IMR-90 (cell line): ENCODE measurements around the gene TMEM72. TPM values are rescaled to one million over a fixed set of nuclear protein-coding genes. Genes with fewer than 3 reads are reported as not detected.

Experiments
- ATAC-seq: fragments of 200-7000 bp; cut with Tn5 transposase; 2 replicates; pipeline ENCODE4 v1.9.1; 2020; ENCODE audit warnings: low read depth, mild to moderate bottlenecking, moderate library complexity
- BruUV-seq: library from RNA; stranded (reverse); fragments of 400-500 nt; replicated peaks from 2 replicates; lab custom pipeline; 2021; lab: Mats Ljungman, UMichigan
- CTCF ChIA-PET: fragments of 300-600 bp; formaldehyde crosslinking; extraction: SDS; loops from one replicate; lab custom pipeline; 2021; ENCODE audit warnings: antibody characterized with exemption; lab: Yijun Ruan, JAX
- POLR2A ChIA-PET: fragments of 300-600 bp; sonication (Branson Sonifier 250); formaldehyde crosslinking; loops from one replicate; lab custom pipeline; 2022; ENCODE audit warnings: antibody characterized with exemption; ENCODE audit not compliant: unreplicated experiment; lab: Charles Lee
- DNase-seq: peaks from one replicate; pipeline ENCODE4 v3.0.0; 2013
- H2AFZ ChIP-seq: replicated peaks from 2 replicates; pipeline ENCODE3; 2013; ENCODE audit warnings: low read length, mild to moderate bottlenecking; ENCODE audit not compliant: poor library complexity
- H2AK5ac ChIP-seq: 2 replicates; pipeline ENCODE4 v1.6.1; 2013; ENCODE audit warnings: low read depth, low read length, inconsistent platforms
- H2AK9ac ChIP-seq: replicated peaks from 2 replicates; pipeline ENCODE3; 2013; ENCODE audit warnings: mild to moderate bottlenecking, low read depth, low read length, moderate library complexity; ENCODE audit not compliant: poor library complexity
- H2BK120ac ChIP-seq: 2 replicates; pipeline ENCODE4 v1.6.1; 2013; ENCODE audit warnings: low read depth, low read length, inconsistent platforms
- H2BK15ac ChIP-seq: 3 replicates; pipeline ENCODE4 v1.6.1; 2013; ENCODE audit warnings: low read depth, low read length, inconsistent platforms
- H2BK20ac ChIP-seq: 2 replicates; pipeline ENCODE4 v1.6.1; 2013; ENCODE audit warnings: low read depth, mild to moderate bottlenecking, inconsistent platforms, low read length, moderate library complexity
- H2BK5ac ChIP-seq: 2 replicates; pipeline ENCODE4 v1.6.1; 2013; ENCODE audit warnings: mild to moderate bottlenecking, low read depth, low read length, inconsistent platforms; ENCODE audit not compliant: poor library complexity, severe bottlenecking
- H3K14ac ChIP-seq: replicated peaks from 2 replicates; pipeline ENCODE4 v1.6.1; 2013; ENCODE audit warnings: low read depth, low read length, inconsistent platforms
- H3K18ac ChIP-seq: 2 replicates; pipeline ENCODE4 v1.6.1; 2013; ENCODE audit warnings: low read depth, low read length, control low read depth
- H3K23ac ChIP-seq: 2 replicates; pipeline ENCODE4 v1.6.1; 2013; ENCODE audit warnings: low read depth, low read length, inconsistent platforms
- H3K27ac ChIP-seq: 2 replicates; pipeline ENCODE4 v1.5.1; 2013; ENCODE audit warnings: mild to moderate bottlenecking, control low read depth, low read length; ENCODE audit not compliant: insufficient read depth
- H3K27me3 ChIP-seq: 2 replicates; pipeline ENCODE4 v1.6.1; 2013; ENCODE audit warnings: low read length; ENCODE audit not compliant: control insufficient read depth, insufficient read depth
- H3K36me3 ChIP-seq: 2 replicates; pipeline ENCODE4 v1.6.1; 2013; ENCODE audit warnings: low read length, mixed read lengths; ENCODE audit not compliant: control insufficient read depth, insufficient read depth
- H3K4ac ChIP-seq: 2 replicates; pipeline ENCODE4 v1.6.1; 2013; ENCODE audit warnings: low read depth, low read length, inconsistent platforms
- H3K4me1 ChIP-seq: 2 replicates; pipeline ENCODE4 v1.6.1; 2013; ENCODE audit warnings: low read length, mixed read lengths; ENCODE audit not compliant: control insufficient read depth, insufficient read depth
- H3K4me2 ChIP-seq: 2 replicates; pipeline ENCODE4 v1.6.1; 2013; ENCODE audit warnings: low read depth, mild to moderate bottlenecking, control low read depth, low read length, moderate library complexity
- H3K4me3 ChIP-seq: 2 replicates; pipeline ENCODE4 v1.5.1; 2013; ENCODE audit warnings: low read depth, mild to moderate bottlenecking, control low read depth, low read length, moderate library complexity; ENCODE audit not compliant: insufficient read depth
- H3K56ac ChIP-seq: 2 replicates; pipeline ENCODE4 v1.6.1; 2013; ENCODE audit warnings: low read length, inconsistent platforms; ENCODE audit not compliant: insufficient read depth; ENCODE audit errors: extremely low read depth
- H3K79me1 ChIP-seq, 2 experiments: 2 replicates each; pipeline ENCODE4 v1.6.1; 2013; ENCODE audit warnings: low read length in 2 of 2, inconsistent platforms in 1 of 2, low read depth in 1 of 2
- H3K9ac ChIP-seq: 2 replicates; pipeline ENCODE4 v1.6.1; 2013; ENCODE audit warnings: low read depth, low read length, control low read depth
- H3K9me1 ChIP-seq: 2 replicates; pipeline ENCODE4 v1.6.1; 2013; ENCODE audit warnings: low read length, inconsistent platforms; ENCODE audit not compliant: insufficient read depth
- H3K9me3 ChIP-seq: 2 replicates; pipeline ENCODE4 v1.6.1; 2013; ENCODE audit warnings: low read length; ENCODE audit not compliant: control insufficient read depth, insufficient read depth
- H4K20me1 ChIP-seq: 2 replicates; pipeline ENCODE4 v1.6.1; 2013; ENCODE audit warnings: low read length, inconsistent platforms; ENCODE audit not compliant: insufficient read depth
- H4K5ac ChIP-seq: 2 replicates; pipeline ENCODE4 v1.6.1; 2013; ENCODE audit warnings: mild to moderate bottlenecking, low read depth, low read length, control low read depth
- H4K8ac ChIP-seq, 2 experiments: 2 replicates each; pipeline ENCODE4 v1.6.1; 2013; ENCODE audit warnings: low read depth in 2 of 2, low read length in 2 of 2, control low read depth in 1 of 2, inconsistent platforms in 1 of 2
- H4K91ac ChIP-seq: 2 replicates; pipeline ENCODE4 v1.6.1; 2013; ENCODE audit warnings: low read depth, low read length, inconsistent platforms; ENCODE audit not compliant: insufficient read depth
- BHLHE40 ChIP-seq: fragments of 150-350 bp; IDR thresholded peaks from 2 replicates; pipeline ENCODE4 v1.6.1; 2016; ENCODE audit warnings: mild to moderate bottlenecking, low read depth, low read length
- CEBPB ChIP-seq: IDR thresholded peaks from 2 replicates; pipeline ENCODE4 v1.6.1; 2012; ENCODE audit warnings: low read depth, low read length, improper control_type of control experiment
- CHD1 ChIP-seq: IDR thresholded peaks from 2 replicates; pipeline ENCODE4 v1.6.1; 2012; ENCODE audit warnings: low read depth, low read length, improper control_type of control experiment
- FOS ChIP-seq: fragments of 150-350 bp; IDR thresholded peaks from 2 replicates; pipeline ENCODE4 v1.6.1; 2016; ENCODE audit warnings: low read depth, low read length
- MAFK ChIP-seq: IDR thresholded peaks from 2 replicates; pipeline ENCODE4 v1.6.1; 2012; ENCODE audit warnings: low read depth, low read length, improper control_type of control experiment
- MAZ ChIP-seq: IDR thresholded peaks from 2 replicates; pipeline ENCODE4 v1.6.1; 2012; ENCODE audit warnings: low read depth, mild to moderate bottlenecking, low read length, improper control_type of control experiment, moderate library complexity, borderline replicate concordance
- MXI1 ChIP-seq: IDR thresholded peaks from 2 replicates; pipeline ENCODE4 v1.6.1; 2012; ENCODE audit warnings: low read depth, mild to moderate bottlenecking, low read length, moderate library complexity, borderline replicate concordance
- NFE2L2 ChIP-seq: fragments of 150-350 bp; IDR thresholded peaks from 2 replicates; pipeline ENCODE4 v1.6.1; 2016; ENCODE audit warnings: low read depth, mild to moderate bottlenecking, low read length
- POLR2A ChIP-seq: IDR thresholded peaks from 2 replicates; pipeline ENCODE4 v1.6.1; 2012; ENCODE audit warnings: mild to moderate bottlenecking, low read depth, low read length
- RFX5 ChIP-seq: IDR thresholded peaks from 2 replicates; pipeline ENCODE4 v1.8.0; 2012; ENCODE audit warnings: low read depth, mild to moderate bottlenecking, low read length, moderate library complexity
- SMC3 ChIP-seq: fragments of 150-350 bp; IDR thresholded peaks from 2 replicates; pipeline ENCODE4 v1.6.1; 2016; ENCODE audit warnings: low read depth, mild to moderate bottlenecking, antibody characterized with exemption, low read length, moderate library complexity
- WGBS, 2 experiments: methylation state at CpG; one replicate each; pipeline versions ENCODE4 v1.1.5 to v1.1.7; 2013; ENCODE audit warnings: missing lambda C conversion rate in 2 of 2; ENCODE audit not compliant: insufficient read length in 1 of 2; ENCODE audit errors: extremely low coverage in 2 of 2; 5-methylcytosine and 5-hydroxymethylcytosine counted together
- dilution Hi-C: fragments of 300-500 bp; cut with HindIII; formaldehyde crosslinking; loops from one replicate; pipeline ENCODE4 v1.14.3; 2018; ENCODE audit warnings: low sequenced_read_pairs; ENCODE audit not compliant: unreplicated experiment
- in situ Hi-C: fragments of 300-500 bp; cut with MboI; formaldehyde crosslinking; loops from 3 replicates; pipeline ENCODE4 v1.14.3; 2019; ENCODE audit warnings: low sequenced_read_pairs, inconsistent platforms, mixed read lengths
- intact Hi-C: fragments of 100-400 bp; cut with micrococcal nuclease; formaldehyde crosslinking; loops from 2 replicates; pipeline ENCODE4 v1.10.0; 2022
- polyA plus RNA-seq, 3 experiments: library from polyadenylated mRNA; depleted of rRNA; stranded (reverse); fragments of >200 nt; gene quantifications; 2 replicates each; pipeline ENCODE4 v1.2.3, GENCODE V29; 2012; ENCODE audit warnings: low replicate concordance in 1 of 3
- total RNA-seq: library from RNA; depleted of rRNA; stranded (reverse); fragments of >200 nt; gene quantifications from 2 replicates; pipeline ENCODE4 v1.2.3, GENCODE V29; 2012
- TF ChIP-seq, protein P1 (sequence below): conservative IDR thresholded peaks from 2 replicates; pipeline ENCODE4 v1.5.1; 2012; ENCODE audit warnings: mild to moderate bottlenecking, low read depth, low read length, improper control_type of control experiment

TMEM72 gene
- total and polyA plus RNA-seq, 2 of the 4 experiments (the other 2 are of a cell fraction), result not detected

DNA sequence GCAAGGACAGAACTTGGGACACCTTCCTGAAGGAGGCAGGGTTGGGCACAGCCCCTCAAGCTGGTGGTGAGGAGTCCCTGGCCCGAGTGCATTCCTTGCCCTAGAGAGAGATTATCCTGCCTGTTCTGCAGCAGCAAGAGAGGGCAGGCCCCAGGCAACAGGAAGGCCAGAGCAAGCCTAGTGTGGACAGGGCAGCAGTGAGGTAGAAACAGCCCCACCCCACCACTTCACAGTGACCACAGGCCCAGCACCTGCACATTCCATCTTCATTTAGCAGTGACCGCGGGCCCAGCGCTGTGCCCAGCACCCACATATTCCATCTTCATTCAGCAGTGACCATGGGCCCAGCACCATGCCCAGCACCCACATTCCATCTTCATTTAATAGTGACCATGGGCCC is 16.4 kb upstream of the TMEM72 start:
- Histone ChIP-seq H2BK120ac (no peak overlapping the region), H2BK15ac (no peak overlapping the region), H3K23ac (no peak overlapping the region), H2AK5ac (no peak overlapping the region), H3K79me1 (no peaks in the 10 kb centered on the region), H3K27me3 (peaks cover 27% of the 10 kb centered on the region), H2BK5ac (no peak overlapping the region), H3K4me1 (no peaks in the 10 kb centered on the region), H3K4me3 (no peak overlapping the region), H2AK9ac (no peak overlapping the region), H3K27ac (no peak overlapping the region), H3K18ac (no peak overlapping the region), H4K20me1 (no peaks in the 10 kb centered on the region), H3K36me3 (no peaks in the 10 kb centered on the region), H3K4ac (no peak overlapping the region), H3K9me1 (no peaks in the 10 kb centered on the region), H4K91ac (no peak overlapping the region), H3K4me2 (no peak overlapping the region), H4K8ac (no peak overlapping the region), H2BK20ac (no peak overlapping the region), H3K14ac (no peak overlapping the region), H2AFZ (no peak overlapping the region), H3K56ac (no peak overlapping the region), H3K9ac (no peak overlapping the region), H3K9me3 (0 out of 2 replicates have a peak, but pooled peaks cover 2% of the 10 kb centered on the region), H4K5ac (no peak overlapping the region)
- ATAC-seq (no peak), DNase-seq (no peak)
- no TSS peak for BruUV-seq
- in situ Hi-C loops, result no loop called here
- ChIA-PET CTCF (no interaction called here), POLR2A (no interaction called here)
- WGBS, 2 experiments, result 96% methylated on average over 3 of the region's 4 CpGs; no CpG with 5 or more reads in 1 of the 2 experiments
- dilution Hi-C loops, result no loop called here
- TF ChIP-seq, protein P1, sequence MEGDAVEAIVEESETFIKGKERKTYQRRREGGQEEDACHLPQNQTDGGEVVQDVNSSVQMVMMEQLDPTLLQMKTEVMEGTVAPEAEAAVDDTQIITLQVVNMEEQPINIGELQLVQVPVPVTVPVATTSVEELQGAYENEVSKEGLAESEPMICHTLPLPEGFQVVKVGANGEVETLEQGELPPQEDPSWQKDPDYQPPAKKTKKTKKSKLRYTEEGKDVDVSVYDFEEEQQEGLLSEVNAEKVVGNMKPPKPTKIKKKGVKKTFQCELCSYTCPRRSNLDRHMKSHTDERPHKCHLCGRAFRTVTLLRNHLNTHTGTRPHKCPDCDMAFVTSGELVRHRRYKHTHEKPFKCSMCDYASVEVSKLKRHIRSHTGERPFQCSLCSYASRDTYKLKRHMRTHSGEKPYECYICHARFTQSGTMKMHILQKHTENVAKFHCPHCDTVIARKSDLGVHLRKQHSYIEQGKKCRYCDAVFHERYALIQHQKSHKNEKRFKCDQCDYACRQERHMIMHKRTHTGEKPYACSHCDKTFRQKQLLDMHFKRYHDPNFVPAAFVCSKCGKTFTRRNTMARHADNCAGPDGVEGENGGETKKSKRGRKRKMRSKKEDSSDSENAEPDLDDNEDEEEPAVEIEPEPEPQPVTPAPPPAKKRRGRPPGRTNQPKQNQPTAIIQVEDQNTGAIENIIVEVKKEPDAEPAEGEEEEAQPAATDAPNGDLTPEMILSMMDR, result no peak
- TF ChIP-seq CEBPB, result no peak
- no peak for TF ChIP-seq NFE2L2
- TF ChIP-seq SMC3, result no peak
- no peak for TF ChIP-seq MAFK
- no peak for TF ChIP-seq MAZ
- no peak for TF ChIP-seq BHLHE40
- TF ChIP-seq RFX5, result no peak
- TF ChIP-seq CHD1, result no peak
- no peak for TF ChIP-seq POLR2A
- no peak for TF ChIP-seq MXI1
- no peak for TF ChIP-seq FOS
- intact Hi-C loops, result no loop called here
